Duodenal mucosa (tissue), 2 donors: ENCODE results near the gene OR6K2.

ENCODE experiments used
- H3K27ac ChIP-seq: one replicate; pipeline ENCODE4 v1.7.0; 2013; ENCODE audit warnings: low read depth, low read length
- H3K27me3 ChIP-seq, 2 donors: one replicate each; pipeline ENCODE4 v1.7.0; 2013; ENCODE audit warnings: low read length in 2 of 2, control low read depth in 1 of 2; ENCODE audit not compliant: insufficient read depth in 2 of 2, control insufficient read depth in 1 of 2
- H3K36me3 ChIP-seq, 2 donors: one replicate each; pipeline ENCODE4 v1.7.0; 2013; ENCODE audit warnings: low read length in 2 of 2, control low read depth in 1 of 2; ENCODE audit not compliant: insufficient read depth in 2 of 2, control insufficient read depth in 1 of 2
- H3K4me1 ChIP-seq, 2 donors: one replicate each; pipeline ENCODE4 v1.7.0; 2013; ENCODE audit warnings: low read length in 2 of 2, control low read depth in 1 of 2; ENCODE audit not compliant: insufficient read depth in 2 of 2, control insufficient read depth in 1 of 2
- H3K4me3 ChIP-seq, 2 donors: one replicate each; pipeline ENCODE4 v1.7.0; 2013; ENCODE audit warnings: low read length in 2 of 2, low read depth in 1 of 2
- H3K9ac ChIP-seq, 2 donors: one replicate each; pipeline ENCODE4 v1.7.0; 2013; ENCODE audit warnings: low read length in 2 of 2, low read depth in 1 of 2
- H3K9me3 ChIP-seq, 2 donors: one replicate each; pipeline ENCODE4 v1.7.0; 2013; ENCODE audit warnings: low read length in 2 of 2, control low read depth in 1 of 2; ENCODE audit not compliant: control insufficient read depth in 1 of 2

OR6K2 gene

DNA sequence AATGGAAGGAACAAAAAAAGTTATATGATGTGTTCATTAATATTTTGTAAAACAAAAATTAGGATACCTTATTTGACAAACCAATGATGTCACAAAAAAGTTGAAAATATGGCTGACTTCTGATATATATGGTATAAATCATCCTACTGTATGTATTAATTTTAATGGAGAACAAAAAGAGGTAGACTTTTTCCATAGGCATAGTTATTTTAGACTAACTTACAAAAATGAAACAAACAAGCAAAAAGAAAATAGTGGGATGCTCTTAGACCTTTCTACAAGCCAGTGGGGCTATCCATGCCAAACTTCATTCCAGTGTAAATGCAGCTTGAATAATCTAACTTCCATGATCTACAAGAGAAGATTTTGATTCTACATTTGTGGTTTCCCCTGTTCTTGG is 13.4 kb downstream of the OR6K2 start:
- H3K36me3 ChIP-seq = no peaks in the 10 kb centered on the region
- no peaks in the 10 kb centered on the region for H3K4me1 ChIP-seq
- H3K9me3 ChIP-seq = no peaks in the 10 kb centered on the region
- no peak overlapping the region for H3K4me3 ChIP-seq
- H3K27me3 ChIP-seq = no peaks in the 10 kb centered on the region
- H3K9ac ChIP-seq = no peak overlapping the region
- no peak overlapping the region for H3K27ac ChIP-seq

GRCh38 chr1:158686111-158687009 is 14.1 kb downstream of the OR6K2 start, which contains the start of gene SPTA1:
Gene SPTA1, minus strand, starts transcription at chr1:158686715. Its CDS starts 198 bp downstream, at chr1:158686517.
- Histone ChIP-seq H3K9ac (no peak within 1 kb of the TSS), H3K4me1 (no peaks in the 10 kb centered on the region), H3K36me3 (no peaks in the 10 kb centered on the region), H3K9me3 (no peaks in the 10 kb centered on the region), H3K27me3 (no peaks in the 10 kb centered on the region), H3K4me3 (no peak within 1 kb of the TSS), H3K27ac (no peak within 1 kb of the TSS)

GRCh38 chr1:158685085-158685484 is 15.4 kb downstream of the OR6K2 start:
- Histone ChIP-seq H3K36me3 (no peaks in the 10 kb centered on the region), H3K4me3 (no peak overlapping the region), H3K27me3 (no peaks in the 10 kb centered on the region), H3K27ac (no peak overlapping the region), H3K4me1 (no peaks in the 10 kb centered on the region), H3K9me3 (no peaks in the 10 kb centered on the region), H3K9ac (no peak overlapping the region)

DNA sequence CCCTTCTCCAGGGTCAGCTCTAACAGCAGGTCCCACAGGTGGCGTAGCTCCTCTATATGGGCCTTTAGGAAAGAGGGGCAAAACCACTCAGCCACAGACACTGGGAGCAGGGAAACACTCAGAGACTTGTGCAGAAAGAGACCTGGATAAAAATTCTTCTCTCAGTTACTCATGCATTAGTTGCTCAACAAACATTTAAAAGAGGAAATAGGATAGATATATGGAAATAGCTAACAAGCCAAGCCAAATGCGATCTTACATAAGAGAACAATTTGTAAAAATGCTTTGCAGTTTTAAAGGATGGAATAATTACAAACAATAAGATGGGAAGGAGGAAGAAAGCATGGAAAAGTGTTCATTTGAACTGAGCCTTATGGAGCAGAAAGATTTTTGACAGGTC is 18.8 kb downstream of the OR6K2 start:
- Histone ChIP-seq H3K27me3 (no peaks in the 10 kb centered on the region), H3K4me3 (no peak overlapping the region), H3K9me3 (no peaks in the 10 kb centered on the region), H3K27ac (no peak overlapping the region), H3K9ac (no peak overlapping the region), H3K4me1 (no peaks in the 10 kb centered on the region), H3K36me3 (no peaks in the 10 kb centered on the region)

GRCh38 chr1:158679289-158679688 is 21.2 kb downstream of the OR6K2 start:
- H3K36me3 ChIP-seq = no peaks in the 10 kb centered on the region
- H3K9me3 ChIP-seq = no peaks in the 10 kb centered on the region
- H3K27ac ChIP-seq = no peak overlapping the region
- no peak overlapping the region for H3K9ac ChIP-seq
- no peaks in the 10 kb centered on the region for H3K27me3 ChIP-seq
- no peaks in the 10 kb centered on the region for H3K4me1 ChIP-seq
- no peak overlapping the region for H3K4me3 ChIP-seq

DNA sequence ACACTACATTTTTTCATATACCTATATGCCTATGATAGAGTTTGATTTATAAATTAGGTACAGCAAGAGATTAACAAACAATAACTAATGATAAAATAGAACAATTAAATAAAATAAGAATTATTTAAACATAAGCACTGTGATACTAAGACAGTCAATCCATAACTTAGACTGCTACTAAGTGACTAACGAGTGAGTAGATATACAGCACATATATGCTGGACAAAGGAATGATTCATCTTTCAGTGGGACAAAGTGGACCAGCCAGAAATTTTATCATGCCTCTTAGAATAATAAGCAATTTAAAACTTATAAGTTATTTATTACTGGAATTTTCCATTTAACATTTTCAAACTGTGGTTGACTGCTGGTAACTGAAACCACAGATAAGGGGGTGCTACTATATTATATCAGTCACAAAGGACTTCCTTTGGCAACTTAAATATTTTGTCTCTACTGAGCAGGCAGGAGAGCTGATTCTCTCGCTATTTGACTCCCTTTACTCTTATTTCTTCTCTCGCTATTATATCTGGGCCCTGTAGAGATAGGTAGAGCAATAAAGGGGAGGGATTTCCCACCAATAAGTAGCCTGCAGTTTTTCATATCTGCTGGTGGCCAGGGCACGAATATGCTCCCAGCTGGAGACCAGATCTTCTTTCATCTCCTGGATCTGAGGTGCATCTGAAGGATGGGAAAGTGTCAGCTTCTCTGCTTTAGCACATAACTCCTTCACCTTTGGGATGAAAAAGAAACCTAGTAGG is 24.7 kb downstream of the OR6K2 start:
- no peak overlapping the region for H3K9ac ChIP-seq
- H3K4me1 ChIP-seq = no peaks in the 10 kb centered on the region
- no peak overlapping the region for H3K4me3 ChIP-seq
- H3K36me3 ChIP-seq = no peaks in the 10 kb centered on the region
- H3K27ac ChIP-seq = no peak overlapping the region
- no peaks in the 10 kb centered on the region for H3K9me3 ChIP-seq
- no peaks in the 10 kb centered on the region for H3K27me3 ChIP-seq

DNA sequence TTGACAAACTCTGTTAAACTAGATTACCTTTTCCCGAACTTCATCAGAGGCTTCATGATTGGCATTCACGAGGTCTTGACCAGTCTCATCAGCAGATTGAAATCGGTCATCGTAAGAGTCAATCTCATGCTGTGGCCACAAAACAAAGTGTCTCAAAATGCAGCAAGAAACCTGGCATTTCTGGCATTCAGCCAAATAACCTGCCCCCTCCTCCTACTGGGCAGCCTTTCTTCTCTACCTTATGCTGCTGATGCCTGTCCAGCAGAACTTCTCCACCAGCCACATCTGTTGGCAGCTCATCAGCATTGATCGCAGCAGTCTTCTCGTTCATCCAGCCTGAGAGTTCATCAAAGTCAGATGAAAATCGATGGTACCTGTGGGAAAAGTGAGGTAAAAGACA is 26.1 kb downstream of the OR6K2 start:
- Histone ChIP-seq H3K27ac (no peak overlapping the region), H3K9ac (no peak overlapping the region), H3K4me3 (no peak overlapping the region), H3K36me3 (no peaks in the 10 kb centered on the region), H3K4me1 (no peaks in the 10 kb centered on the region), H3K9me3 (no peaks in the 10 kb centered on the region), H3K27me3 (no peaks in the 10 kb centered on the region)

DNA sequence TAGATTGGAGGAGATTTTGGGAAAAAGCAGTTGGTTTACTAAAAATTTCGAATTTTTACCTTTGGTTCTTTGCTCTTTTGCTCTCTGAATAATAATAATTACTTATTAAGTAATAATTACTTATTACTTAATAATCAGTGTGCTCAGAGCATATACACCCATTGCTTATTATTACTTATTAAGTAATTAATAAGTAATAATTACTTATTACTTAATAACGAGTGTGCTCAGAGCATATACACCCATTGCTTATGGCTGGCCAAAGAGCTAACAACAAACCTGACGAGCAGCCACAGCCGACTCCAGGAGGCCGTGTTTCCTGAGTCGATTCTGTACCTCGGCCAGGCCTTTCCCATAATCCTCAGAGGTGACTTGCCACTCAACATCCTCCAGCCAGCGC is 34.4 kb downstream of the OR6K2 start:
- Histone ChIP-seq H3K27ac (no peak overlapping the region), H3K4me3 (no peak overlapping the region), H3K27me3 (no peaks in the 10 kb centered on the region), H3K9ac (no peak overlapping the region), H3K36me3 (no peaks in the 10 kb centered on the region), H3K4me1 (no peaks in the 10 kb centered on the region), H3K9me3 (no peaks in the 10 kb centered on the region)

GRCh38 chr1:158654571-158654970 is 45.9 kb downstream of the OR6K2 start:
- Histone ChIP-seq H3K4me3 (no peak overlapping the region), H3K36me3 (no peaks in the 10 kb centered on the region), H3K27me3 (no peaks in the 10 kb centered on the region), H3K9ac (no peak overlapping the region), H3K4me1 (no peaks in the 10 kb centered on the region), H3K9me3 (no peaks in the 10 kb centered on the region), H3K27ac (no peak overlapping the region)

DNA sequence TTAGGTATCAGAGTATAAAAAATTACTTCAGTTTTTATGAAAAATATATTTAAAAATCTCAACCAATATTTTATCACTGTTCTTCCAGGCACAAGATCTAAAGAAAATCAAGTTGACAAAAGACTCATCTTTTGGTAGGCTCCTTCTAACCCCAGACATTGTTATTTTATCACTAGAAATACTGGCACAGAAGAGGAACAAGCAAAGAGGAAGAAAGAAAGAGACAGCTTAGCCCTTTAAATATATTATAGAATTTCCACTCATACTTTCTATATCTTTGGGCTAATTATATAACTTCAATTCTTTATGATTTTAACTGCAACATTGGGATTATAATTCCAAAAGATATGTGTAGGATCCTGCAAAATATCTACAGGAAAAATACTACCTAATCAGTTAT is 46.4 kb downstream of the OR6K2 start:
- H3K27me3 ChIP-seq = no peaks in the 10 kb centered on the region
- no peaks in the 10 kb centered on the region for H3K4me1 ChIP-seq
- no peaks in the 10 kb centered on the region for H3K36me3 ChIP-seq
- H3K9me3 ChIP-seq = no peaks in the 10 kb centered on the region
- no peak overlapping the region for H3K27ac ChIP-seq
- no peak overlapping the region for H3K4me3 ChIP-seq
- no peak overlapping the region for H3K9ac ChIP-seq
